ENCODE data around the gene NDUFA9. TPM values are rescaled to one million over a fixed set of nuclear protein-coding genes. Genes with fewer than 3 reads are reported as not detected.

Gene NDUFA9
- total RNA-seq, 1 donor from 2014 or later: 40.7 TPM

Other genes with a start within 250 kb of the NDUFA9 start
- 4.0 TPM for gene FGF6, start 203.3 kb upstream of the NDUFA9 start, total RNA-seq
- gene RAD51AP1, start 110.2 kb upstream of the NDUFA9 start, total RNA-seq: 8.6 TPM
- gene DYRK4, start 86.9 kb upstream of the NDUFA9 start, total RNA-seq: 26.3 TPM
- 0.49 TPM for gene AKAP3, start 63 bp upstream of the NDUFA9 start, total RNA-seq
- 2.7 TPM for gene GALNT8, start 71.3 kb downstream of the NDUFA9 start, total RNA-seq

All from skin of body (tissue), 1 donor.